HEK293 (cell line): ENCODE results near the gene ZBTB22.

Experiments
- CTCF ChIA-PET: fragments of 350-600 bp; formaldehyde crosslinking; extraction: SDS; loops from one replicate; lab custom pipeline; 2021; ENCODE audit warnings: antibody characterized with exemption; lab: Yijun Ruan, JAX
- POLR2A ChIA-PET: fragments of 300-600 bp; formaldehyde crosslinking; extraction: SDS; loops from one replicate; lab custom pipeline; 2020; ENCODE audit warnings: antibody characterized with exemption, inconsistent platforms; lab: Yijun Ruan, JAX
- H3K27ac ChIP-seq: fragments of 200-500 bp; sonication (Bioruptor generic); 2 replicates; pipeline ENCODE4 v1.5.1; 2014; ENCODE audit warnings: low read depth, low read length, control low read depth, inconsistent platforms; ENCODE audit errors: extremely low read depth
- H3K36me3 ChIP-seq, 2 experiments: fragments of 200-500 bp in 1 of 2; sonication (Bioruptor generic) in 1 of 2; 1 replicate in 1 of 2; 2 replicates in 1 of 2; pipeline ENCODE4 v1.5.1; 2014 to 2017; ENCODE audit warnings: inconsistent platforms in 2 of 2, low read length in 2 of 2; ENCODE audit not compliant: control insufficient read depth in 2 of 2, insufficient read depth in 1 of 2
- H3K4me1 ChIP-seq: fragments of 200-500 bp; sonication (Bioruptor generic); 2 replicates; pipeline ENCODE4 v1.5.1; 2014; ENCODE audit warnings: mild to moderate bottlenecking, low read length, inconsistent platforms; ENCODE audit not compliant: control insufficient read depth, insufficient read depth
- H3K4me3 ChIP-seq: 2 replicates; pipeline ENCODE4 v1.5.1; 2011; ENCODE audit warnings: low read depth, mild to moderate bottlenecking, control low read depth, low read length, moderate library complexity
- H3K9me3 ChIP-seq: fragments of 200-500 bp; sonication (Bioruptor generic); 2 replicates; pipeline ENCODE4 v1.5.1; 2014; ENCODE audit warnings: low read depth, low read length, inconsistent platforms; ENCODE audit not compliant: control insufficient read depth, insufficient read depth
- HOXD13 ChIP-seq: sonication (generic); formaldehyde crosslinking; IDR thresholded peaks from 2 replicates; pipeline ENCODE4 v1.8.0; 2022; ENCODE audit warnings: missing genetic modification reagents, borderline replicate concordance
- KLF8 ChIP-seq: fragments of 450-650 bp; formaldehyde crosslinking; IDR thresholded peaks from 2 replicates; pipeline ENCODE4 v1.5.1; 2016; ENCODE audit warnings: missing biosample characterization, missing genetic modification characterization
- OSR2 ChIP-seq: fragments of 450-650 bp; formaldehyde crosslinking; IDR thresholded peaks from 2 replicates; pipeline ENCODE4 v1.5.1; 2016; ENCODE audit warnings: missing biosample characterization, missing genetic modification characterization
- PRDM4 ChIP-seq: fragments of 450-650 bp; formaldehyde crosslinking; IDR thresholded peaks from 2 replicates; pipeline ENCODE4 v1.5.1; 2017; ENCODE audit warnings: missing biosample characterization, missing genetic modification characterization
- ZBTB49 ChIP-seq: fragments of 450-650 bp; formaldehyde crosslinking; IDR thresholded peaks from 2 replicates; pipeline ENCODE4 v1.5.1; 2016; ENCODE audit warnings: missing biosample characterization, missing genetic modification characterization, low read depth
- ZBTB8A ChIP-seq: fragments of 450-650 bp; formaldehyde crosslinking; IDR thresholded peaks from 2 replicates; pipeline ENCODE4 v1.5.1; 2016; ENCODE audit warnings: missing biosample characterization, missing genetic modification characterization
- ZEB2 ChIP-seq: fragments of 450-650 bp; formaldehyde crosslinking; IDR thresholded peaks from 2 replicates; pipeline ENCODE4 v1.5.1; 2016; ENCODE audit warnings: missing biosample characterization, missing genetic modification characterization
- ZFHX2 ChIP-seq: fragments of 450-650 bp; formaldehyde crosslinking; conservative IDR thresholded peaks from 2 replicates; pipeline ENCODE4 v1.5.1; 2016; ENCODE audit warnings: missing biosample characterization, missing genetic modification characterization
- ZIC2 ChIP-seq: fragments of 450-650 bp; formaldehyde crosslinking; IDR thresholded peaks from 2 replicates; pipeline ENCODE4 v1.5.1; 2016; ENCODE audit warnings: missing biosample characterization, missing genetic modification characterization
- ZNF157 ChIP-seq: fragments of 450-650 bp; formaldehyde crosslinking; IDR thresholded peaks from 2 replicates; pipeline ENCODE4 v1.5.1; 2016; ENCODE audit warnings: missing biosample characterization, missing genetic modification characterization
- ZNF211 ChIP-seq: fragments of 450-650 bp; formaldehyde crosslinking; IDR thresholded peaks from 2 replicates; pipeline ENCODE4 v1.5.1; 2016; ENCODE audit warnings: low read depth, missing biosample characterization, missing genetic modification characterization
- ZNF366 ChIP-seq: fragments of 450-650 bp; formaldehyde crosslinking; conservative IDR thresholded peaks from 2 replicates; pipeline ENCODE4 v1.5.1; 2016; ENCODE audit warnings: missing biosample characterization, missing genetic modification characterization
- ZNF416 ChIP-seq: fragments of 450-650 bp; formaldehyde crosslinking; IDR thresholded peaks from 2 replicates; pipeline ENCODE4 v1.5.1; 2016; ENCODE audit warnings: missing biosample characterization, missing genetic modification characterization
- ZNF473 ChIP-seq: fragments of 450-650 bp; formaldehyde crosslinking; IDR thresholded peaks from 2 replicates; pipeline ENCODE4 v1.5.1; 2017; ENCODE audit warnings: missing biosample characterization, missing genetic modification characterization
- ZNF548 ChIP-seq: fragments of 450-650 bp; formaldehyde crosslinking; IDR thresholded peaks from 2 replicates; pipeline ENCODE4 v1.5.1; 2016; ENCODE audit warnings: missing biosample characterization, missing genetic modification characterization
- ZNF571 ChIP-seq: fragments of 450-650 bp; formaldehyde crosslinking; IDR thresholded peaks from 2 replicates; pipeline ENCODE4 v1.5.0; 2017; ENCODE audit warnings: missing biosample characterization, missing genetic modification characterization
- ZNF600 ChIP-seq: fragments of 450-650 bp; formaldehyde crosslinking; IDR thresholded peaks from 2 replicates; pipeline ENCODE4 v1.5.1; 2016; ENCODE audit warnings: missing biosample characterization, missing genetic modification characterization
- ZNF707 ChIP-seq: fragments of 450-650 bp; formaldehyde crosslinking; IDR thresholded peaks from 2 replicates; pipeline ENCODE4 v1.5.1; 2016; ENCODE audit warnings: missing biosample characterization, missing genetic modification characterization
- ZNF776 ChIP-seq: fragments of 450-650 bp; formaldehyde crosslinking; IDR thresholded peaks from 2 replicates; pipeline ENCODE4 v1.5.0; 2017; ENCODE audit warnings: missing biosample characterization, missing genetic modification characterization, borderline replicate concordance
- TF ChIP-seq, protein P1 (sequence below): fragments of 450-650 bp; formaldehyde crosslinking; IDR thresholded peaks from 2 replicates; pipeline ENCODE4 v1.5.1; 2016; ENCODE audit warnings: missing biosample characterization, missing genetic modification characterization
- TF ChIP-seq, protein P2 (sequence below): fragments of 450-650 bp; formaldehyde crosslinking; IDR thresholded peaks from 2 replicates; pipeline ENCODE4 v1.5.1; 2016; ENCODE audit warnings: missing biosample characterization, missing genetic modification characterization
- TF ChIP-seq, protein P3 (sequence below): sonication (generic); formaldehyde crosslinking; IDR thresholded peaks from 2 replicates; pipeline ENCODE4 v1.8.1; 2022; ENCODE audit warnings: mild to moderate bottlenecking, moderate library complexity, missing genetic modification reagents

ZBTB22 gene

DNA sequence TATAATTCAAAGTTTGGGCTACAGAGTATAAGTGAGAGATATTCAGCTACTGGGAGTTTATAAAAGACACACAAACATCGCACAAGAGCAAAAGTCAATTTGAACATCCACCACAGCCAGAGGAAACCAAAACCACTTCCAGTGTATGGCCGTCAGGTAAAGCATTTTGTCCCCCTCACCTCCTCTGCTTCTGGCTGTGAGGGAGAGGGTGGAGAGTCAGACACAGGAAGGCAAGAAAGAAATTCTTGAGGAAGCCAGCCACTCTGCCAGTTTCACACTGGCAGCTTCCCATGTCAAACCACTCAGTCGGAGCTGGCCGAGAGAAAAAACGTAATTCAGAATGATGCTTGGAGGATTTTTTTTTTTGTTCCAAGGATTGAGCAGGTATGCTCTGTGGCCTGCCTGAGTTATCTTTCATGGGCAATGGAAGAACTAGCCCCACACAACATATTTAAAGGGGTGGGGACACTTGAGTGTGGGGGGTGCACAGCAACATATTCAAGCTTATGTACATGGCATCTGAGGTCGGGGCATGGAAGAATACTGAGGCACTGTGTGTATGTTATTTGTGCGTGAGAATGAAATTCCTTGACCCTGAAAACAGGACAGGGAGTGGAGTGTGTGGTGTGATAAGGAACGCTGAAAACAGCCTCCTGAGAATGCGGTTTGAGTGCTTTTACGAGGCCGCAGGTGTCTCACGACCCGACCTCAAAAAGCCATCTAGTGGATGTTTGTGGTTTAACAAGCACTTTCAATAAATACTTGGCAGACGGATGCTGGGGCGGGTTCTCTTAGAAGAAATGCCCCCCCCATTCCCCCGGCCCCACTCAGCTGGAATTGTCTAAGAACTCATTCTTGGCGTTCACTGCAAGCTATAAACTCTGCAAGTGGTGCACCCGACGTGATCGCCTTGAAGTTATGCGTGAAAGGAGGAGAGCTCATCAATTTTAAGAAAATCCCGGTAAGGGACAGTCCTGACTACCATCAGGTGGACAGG lies 27.5 kb upstream of the ZBTB22 start:
- H3K27ac ChIP-seq = no peak overlapping the region
- CTCF ChIA-PET = interaction anchor here (0.6 to 3.3 kb wide), 35 partner anchors 8 to 1684 kb away, joined by 3 to 30 read pairs (median 4); partner anchors contain the start of genes B3GALT4, RPS18, VPS52 and ZBTB22
- no peaks in the 10 kb centered on the region for H3K36me3 ChIP-seq
- POLR2A ChIA-PET = interaction anchor here (0.6 to 3.2 kb wide), 7 partner anchors 10 to 1481 kb away, joined by 3 to 22 read pairs (median 4); partner anchors contain the start of genes B3GALT4, RGL2, TAPBP and ZBTB22
- no peak overlapping the region for H3K4me3 ChIP-seq
- H3K4me1 ChIP-seq = peaks cover 4% of the 10 kb centered on the region
- no peaks in the 10 kb centered on the region for H3K9me3 ChIP-seq
- TF ChIP-seq ZNF600 (tag by site-specific recombination) = peak; percentile 91
- TF ChIP-seq PRDM4 (tag by site-specific recombination) = peak; percentile 82
- TF ChIP-seq, protein P1, sequence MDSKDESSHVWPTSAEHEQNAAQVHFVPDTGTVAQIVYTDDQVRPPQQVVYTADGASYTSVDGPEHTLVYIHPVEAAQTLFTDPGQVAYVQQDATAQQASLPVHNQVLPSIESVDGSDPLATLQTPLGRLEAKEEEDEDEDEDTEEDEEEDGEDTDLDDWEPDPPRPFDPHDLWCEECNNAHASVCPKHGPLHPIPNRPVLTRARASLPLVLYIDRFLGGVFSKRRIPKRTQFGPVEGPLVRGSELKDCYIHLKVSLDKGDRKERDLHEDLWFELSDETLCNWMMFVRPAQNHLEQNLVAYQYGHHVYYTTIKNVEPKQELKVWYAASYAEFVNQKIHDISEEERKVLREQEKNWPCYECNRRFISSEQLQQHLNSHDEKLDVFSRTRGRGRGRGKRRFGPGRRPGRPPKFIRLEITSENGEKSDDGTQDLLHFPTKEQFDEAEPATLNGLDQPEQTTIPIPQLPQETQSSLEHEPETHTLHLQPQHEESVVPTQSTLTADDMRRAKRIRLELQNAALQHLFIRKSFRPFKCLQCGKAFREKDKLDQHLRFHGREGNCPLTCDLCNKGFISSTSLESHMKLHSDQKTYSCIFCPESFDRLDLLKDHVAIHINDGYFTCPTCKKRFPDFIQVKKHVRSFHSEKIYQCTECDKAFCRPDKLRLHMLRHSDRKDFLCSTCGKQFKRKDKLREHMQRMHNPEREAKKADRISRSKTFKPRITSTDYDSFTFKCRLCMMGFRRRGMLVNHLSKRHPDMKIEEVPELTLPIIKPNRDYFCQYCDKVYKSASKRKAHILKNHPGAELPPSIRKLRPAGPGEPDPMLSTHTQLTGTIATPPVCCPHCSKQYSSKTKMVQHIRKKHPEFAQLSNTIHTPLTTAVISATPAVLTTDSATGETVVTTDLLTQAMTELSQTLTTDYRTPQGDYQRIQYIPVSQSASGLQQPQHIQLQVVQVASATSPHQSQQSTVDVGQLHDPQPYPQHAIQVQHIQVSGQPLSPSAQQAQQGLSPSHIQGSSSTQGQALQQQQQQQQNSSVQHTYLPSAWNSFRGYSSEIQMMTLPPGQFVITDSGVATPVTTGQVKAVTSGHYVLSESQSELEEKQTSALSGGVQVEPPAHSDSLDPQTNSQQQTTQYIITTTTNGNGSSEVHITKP = peak; percentile 37; the same call in 1 of the 2 replicates
- peak; percentile 18; the same call in 1 of the 2 replicates for TF ChIP-seq ZBTB8A
- peak; percentile 70 for TF ChIP-seq ZNF366 (tag by site-specific recombination)
- no peak for TF ChIP-seq ZNF473 (tag by site-specific recombination)
- peak; percentile 98 for TF ChIP-seq HOXD13 (CRISPR knock-in tag)
- TF ChIP-seq, protein P2, sequence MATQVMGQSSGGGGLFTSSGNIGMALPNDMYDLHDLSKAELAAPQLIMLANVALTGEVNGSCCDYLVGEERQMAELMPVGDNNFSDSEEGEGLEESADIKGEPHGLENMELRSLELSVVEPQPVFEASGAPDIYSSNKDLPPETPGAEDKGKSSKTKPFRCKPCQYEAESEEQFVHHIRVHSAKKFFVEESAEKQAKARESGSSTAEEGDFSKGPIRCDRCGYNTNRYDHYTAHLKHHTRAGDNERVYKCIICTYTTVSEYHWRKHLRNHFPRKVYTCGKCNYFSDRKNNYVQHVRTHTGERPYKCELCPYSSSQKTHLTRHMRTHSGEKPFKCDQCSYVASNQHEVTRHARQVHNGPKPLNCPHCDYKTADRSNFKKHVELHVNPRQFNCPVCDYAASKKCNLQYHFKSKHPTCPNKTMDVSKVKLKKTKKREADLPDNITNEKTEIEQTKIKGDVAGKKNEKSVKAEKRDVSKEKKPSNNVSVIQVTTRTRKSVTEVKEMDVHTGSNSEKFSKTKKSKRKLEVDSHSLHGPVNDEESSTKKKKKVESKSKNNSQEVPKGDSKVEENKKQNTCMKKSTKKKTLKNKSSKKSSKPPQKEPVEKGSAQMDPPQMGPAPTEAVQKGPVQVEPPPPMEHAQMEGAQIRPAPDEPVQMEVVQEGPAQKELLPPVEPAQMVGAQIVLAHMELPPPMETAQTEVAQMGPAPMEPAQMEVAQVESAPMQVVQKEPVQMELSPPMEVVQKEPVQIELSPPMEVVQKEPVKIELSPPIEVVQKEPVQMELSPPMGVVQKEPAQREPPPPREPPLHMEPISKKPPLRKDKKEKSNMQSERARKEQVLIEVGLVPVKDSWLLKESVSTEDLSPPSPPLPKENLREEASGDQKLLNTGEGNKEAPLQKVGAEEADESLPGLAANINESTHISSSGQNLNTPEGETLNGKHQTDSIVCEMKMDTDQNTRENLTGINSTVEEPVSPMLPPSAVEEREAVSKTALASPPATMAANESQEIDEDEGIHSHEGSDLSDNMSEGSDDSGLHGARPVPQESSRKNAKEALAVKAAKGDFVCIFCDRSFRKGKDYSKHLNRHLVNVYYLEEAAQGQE (tag by site-specific recombination) = no peak
- TF ChIP-seq ZNF157 = no peak
- peak; percentile 89 for TF ChIP-seq ZEB2 (tag by site-specific recombination)
- TF ChIP-seq ZNF776 (tag by site-specific recombination) = no peak
- no peak for TF ChIP-seq ZFHX2
- no peak for TF ChIP-seq ZNF416
- TF ChIP-seq ZNF211 = no peak
- peak; percentile 63; the same call in 1 of the 2 replicates for TF ChIP-seq KLF8 (tag by site-specific recombination)
- TF ChIP-seq ZNF571 = no peak
- TF ChIP-seq OSR2 = peak; percentile 59
- TF ChIP-seq ZIC2 (tag by site-specific recombination) = peak; percentile 32; the same call in 1 of the 2 replicates
- TF ChIP-seq ZNF707 (tag by site-specific recombination) = peak; percentile 68
- TF ChIP-seq ZNF548 (tag by site-specific recombination) = no peak
- TF ChIP-seq ZBTB49 (tag by site-specific recombination) = no peak
- TF ChIP-seq, protein P3, sequence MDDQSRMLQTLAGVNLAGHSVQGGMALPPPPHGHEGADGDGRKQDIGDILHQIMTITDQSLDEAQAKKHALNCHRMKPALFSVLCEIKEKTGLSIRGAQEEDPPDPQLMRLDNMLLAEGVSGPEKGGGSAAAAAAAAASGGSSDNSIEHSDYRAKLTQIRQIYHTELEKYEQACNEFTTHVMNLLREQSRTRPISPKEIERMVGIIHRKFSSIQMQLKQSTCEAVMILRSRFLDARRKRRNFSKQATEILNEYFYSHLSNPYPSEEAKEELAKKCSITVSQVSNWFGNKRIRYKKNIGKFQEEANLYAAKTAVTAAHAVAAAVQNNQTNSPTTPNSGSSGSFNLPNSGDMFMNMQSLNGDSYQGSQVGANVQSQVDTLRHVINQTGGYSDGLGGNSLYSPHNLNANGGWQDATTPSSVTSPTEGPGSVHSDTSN (CRISPR knock-in tag) = no peak
